HG03060 (cell line): ENCODE results near the gene PIP4K2A.
"Not testable (repeated sequence)": the region's sequence is repeated elsewhere in the genome, so short reads cannot be mapped to it uniquely, and the experiment has no call there.

Experiments used
- ATAC-seq: cut with Tn5 transposase; IDR thresholded peaks from one replicate; pipeline ENCODE4 v1.9.1; 2021; ENCODE audit warnings: low read depth, moderate number of reproducible peaks; ENCODE audit not compliant: unreplicated experiment

Gene PIP4K2A

DNA sequence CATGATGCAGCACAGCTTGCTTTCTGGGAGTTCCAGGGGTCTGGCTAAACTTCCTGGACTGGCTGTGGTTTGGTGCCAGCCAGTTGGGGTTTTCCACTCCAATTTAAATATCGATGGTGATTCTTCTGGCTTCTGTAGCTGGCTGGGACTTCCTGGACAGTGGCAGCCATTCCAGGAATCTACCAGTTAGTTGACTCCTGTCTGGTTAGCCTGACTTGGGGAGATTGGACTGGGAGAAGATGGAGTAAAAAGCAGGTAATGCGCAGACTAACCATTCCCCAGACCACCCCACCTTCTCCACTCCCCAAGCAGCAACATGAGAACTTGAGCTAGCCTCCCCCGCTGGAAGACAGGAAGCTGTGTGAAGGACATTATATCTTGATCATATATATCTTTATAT lies 6.3 kb upstream of the PIP4K2A start:
- no peak for ATAC-seq

DNA sequence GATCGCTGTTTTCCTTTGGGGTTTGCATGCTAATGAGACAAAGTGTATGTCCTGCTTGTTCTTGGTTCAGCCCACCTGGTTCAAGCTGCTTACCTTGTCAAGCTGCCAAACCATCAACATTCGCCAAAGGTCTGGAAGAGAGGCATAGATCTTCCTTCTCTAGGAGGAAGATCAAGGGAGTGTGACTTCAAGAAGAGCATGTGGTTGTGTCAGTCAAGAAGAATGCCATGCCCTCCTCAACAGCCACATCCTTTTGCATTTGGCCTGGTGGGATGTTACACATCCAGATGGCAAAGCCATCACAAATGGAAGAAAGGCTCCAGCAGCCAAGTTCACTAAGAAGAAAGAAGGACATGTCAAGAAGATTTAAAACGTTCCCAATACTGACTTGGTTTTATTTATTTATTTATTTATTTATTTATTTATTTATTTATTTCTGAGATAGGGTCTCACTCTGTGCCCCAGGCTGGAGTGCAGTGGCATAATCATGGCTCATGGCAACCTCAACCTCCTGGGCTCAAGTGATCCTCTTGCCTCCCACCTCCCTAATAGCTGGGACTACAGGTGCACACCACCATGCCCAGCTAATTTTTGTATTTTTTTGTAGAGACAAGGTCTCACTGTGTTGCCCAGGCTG lies 5.1 kb upstream of the PIP4K2A start:
- ATAC-seq = no peak

DNA sequence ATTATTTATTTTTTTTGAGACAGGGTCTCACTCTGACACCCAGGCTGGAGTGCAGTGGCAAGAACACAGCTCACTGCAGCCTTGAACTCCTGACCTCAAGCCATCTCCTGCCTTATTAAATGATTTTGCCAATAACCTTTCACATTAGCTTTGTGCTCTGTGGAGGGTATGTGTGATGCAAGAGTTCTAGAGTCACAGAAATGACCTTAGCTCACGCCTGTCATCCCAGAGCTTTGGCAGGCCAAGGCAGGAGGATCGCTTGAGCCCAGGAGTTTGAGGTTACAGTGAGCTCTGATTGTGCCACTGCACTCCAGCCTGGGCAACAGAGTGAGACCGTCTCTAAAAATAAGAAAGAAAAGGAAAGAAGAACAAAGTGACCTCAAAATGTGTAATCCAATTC lies 4.3 kb upstream of the PIP4K2A start:
- ATAC-seq = not testable (repeated sequence)

DNA sequence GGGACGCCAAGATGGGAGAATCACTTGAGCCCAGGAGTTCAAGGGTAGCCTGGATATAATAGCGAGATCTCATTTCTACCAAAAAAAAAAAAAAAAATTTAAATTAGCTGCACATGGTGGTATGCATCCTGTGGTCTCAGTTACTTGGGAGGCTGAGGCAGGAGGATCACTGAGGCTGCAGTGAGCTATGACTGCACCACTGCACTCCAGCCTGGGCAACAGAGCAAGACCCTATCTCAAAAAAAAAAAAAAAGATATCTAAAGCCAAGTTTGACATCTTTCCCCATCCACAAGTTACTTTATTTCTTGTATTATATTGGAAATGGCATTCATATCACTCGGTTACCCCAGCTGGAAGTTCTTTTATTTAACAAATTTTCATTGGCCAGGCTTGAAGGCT lies 3.4 kb upstream of the PIP4K2A start:
- ATAC-seq = no peak

DNA sequence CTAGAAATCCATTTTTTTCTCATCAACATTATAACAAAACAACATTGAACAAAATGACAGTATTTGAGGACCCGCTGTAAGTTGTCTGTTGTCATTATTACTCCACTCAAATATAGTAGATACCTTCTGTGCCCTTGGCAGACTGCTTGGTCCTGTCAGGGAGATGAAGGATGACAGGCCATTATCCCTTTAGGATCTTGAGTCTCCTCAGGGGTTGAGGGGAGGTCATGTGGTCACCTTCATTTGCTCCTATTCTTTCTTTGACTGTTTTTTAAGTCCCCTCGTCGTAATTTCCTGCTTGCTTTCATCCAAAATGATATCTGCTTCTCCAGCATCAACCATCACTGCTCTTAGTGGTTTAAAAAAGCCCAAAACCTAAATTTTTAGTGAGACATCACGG lies 2.6 kb upstream of the PIP4K2A start:
- ATAC-seq = no peak

DNA sequence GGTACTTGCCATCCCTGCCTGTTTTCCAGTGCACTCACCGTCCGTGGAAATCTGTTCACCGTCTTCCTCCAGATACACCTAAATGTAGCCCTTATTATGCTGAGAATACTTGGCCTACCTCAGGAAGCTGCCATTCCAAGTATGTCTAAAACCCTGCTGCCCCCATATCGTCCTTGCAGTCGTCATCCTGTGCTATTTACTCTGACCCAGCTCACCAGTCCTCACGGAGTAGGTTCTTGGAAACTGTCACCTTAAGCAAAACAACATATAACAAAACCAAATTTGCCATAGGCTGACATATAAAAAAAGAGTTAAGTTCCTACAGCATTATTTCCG lies 880 bp upstream of the PIP4K2A start:
- no peak for ATAC-seq

DNA sequence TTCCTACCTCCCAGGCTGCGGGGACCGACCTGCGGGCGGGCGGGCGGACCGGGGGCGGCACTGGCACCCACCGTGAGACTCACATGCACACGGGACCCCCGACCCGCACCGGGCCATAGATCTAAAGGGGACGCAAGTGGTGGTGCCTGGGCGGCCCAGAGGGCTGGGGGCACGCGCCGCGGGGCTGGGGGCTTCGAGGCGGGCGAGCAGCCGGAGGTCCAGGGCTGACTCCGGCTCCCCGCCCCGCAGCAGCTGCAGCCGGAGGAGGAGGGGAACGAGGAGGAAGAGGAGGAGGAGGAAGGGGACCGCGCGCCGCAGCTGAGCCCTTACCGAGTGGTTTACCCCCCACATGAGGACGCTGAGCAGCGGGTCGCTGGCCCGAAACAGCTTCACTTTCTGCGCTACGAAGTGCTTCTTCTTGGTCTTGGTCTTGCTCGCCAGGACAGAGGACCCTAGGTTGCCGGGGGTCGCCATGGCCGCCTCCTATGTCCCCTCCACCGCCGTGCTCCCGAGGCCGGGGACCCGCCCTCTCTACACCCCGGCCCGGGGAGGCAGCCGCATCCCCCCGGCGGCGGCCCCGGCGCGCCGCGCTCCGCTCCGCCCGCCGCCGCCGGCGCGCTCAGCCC lies 412 bp downstream of the PIP4K2A start:
- no peak for ATAC-seq

DNA sequence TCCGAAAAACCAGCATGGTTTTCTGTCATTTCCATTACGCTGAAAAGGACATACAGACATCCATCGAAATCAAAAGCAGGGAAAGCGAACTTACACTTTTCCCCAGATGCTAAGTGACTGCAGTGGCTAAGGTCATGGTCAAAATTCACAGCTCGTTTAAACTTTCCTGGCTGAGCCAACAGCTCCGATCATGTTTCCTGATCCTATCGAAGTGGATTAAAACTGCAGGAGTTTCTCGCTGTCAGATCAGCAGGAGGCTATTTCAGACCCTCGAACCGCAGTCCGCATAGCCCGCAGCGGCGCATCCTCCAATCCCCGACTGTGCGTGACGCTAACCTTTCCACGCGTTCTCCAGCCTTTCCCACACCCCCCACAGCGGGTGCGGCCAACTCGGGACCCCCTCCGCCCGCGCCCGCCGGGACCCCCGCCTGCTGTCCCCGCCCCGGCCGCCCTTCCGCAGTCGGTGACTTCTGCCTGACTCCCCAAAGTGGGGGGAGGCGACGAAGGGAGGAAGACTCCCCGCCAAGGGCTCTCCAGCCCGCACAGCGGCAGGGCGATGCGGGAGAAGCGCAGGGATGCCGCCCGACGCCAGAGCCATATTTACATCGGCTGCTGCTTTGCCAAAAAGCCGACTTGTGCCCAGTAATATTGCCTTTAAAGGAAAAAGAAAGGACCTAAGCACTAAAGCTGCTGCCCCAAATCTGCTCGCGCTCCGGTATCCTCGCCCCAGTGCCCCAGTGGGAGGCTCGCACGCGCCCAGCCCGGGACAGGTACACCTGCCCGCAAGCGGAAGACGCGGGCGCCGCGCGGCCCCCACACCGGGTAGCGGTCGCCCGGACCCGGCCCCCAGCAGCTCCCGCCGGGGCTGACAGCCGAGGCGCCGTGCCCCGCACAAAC lies 1.2 kb downstream of the PIP4K2A start:
- no peak for ATAC-seq

DNA sequence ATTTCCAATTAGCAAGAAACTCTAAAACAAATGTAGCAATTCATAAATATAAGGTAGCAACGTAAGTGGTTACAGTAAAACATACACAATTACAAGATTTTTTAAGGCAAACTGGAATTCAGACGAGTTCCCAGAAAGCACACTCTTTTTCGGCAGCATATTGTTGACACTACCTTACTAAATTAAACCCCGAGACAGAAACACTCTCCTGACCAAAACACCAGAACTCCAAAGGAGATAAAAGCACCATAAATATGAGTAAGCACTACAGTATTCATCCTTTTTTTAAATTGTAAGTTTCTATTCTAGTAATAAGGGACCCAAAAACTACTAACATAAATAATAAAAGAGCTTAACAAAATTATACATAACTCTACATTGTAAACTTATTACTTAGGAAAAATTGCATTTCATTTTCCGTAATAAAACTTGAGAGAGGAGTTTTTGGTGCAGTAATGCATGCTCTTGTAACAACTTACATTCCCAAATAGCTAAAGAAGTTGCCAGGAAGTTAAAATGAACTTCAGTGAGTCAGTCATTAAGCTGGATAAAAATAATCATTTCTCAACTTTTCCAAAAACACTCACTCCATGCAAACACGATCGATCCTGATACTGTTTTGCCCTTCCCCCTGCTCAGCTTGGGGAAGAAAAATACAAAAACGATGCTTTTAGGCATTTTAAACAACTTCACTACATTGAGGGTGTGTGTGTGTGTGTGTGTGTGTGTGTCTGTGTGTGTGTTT lies 2.0 kb downstream of the PIP4K2A start:
- ATAC-seq = no peak

DNA sequence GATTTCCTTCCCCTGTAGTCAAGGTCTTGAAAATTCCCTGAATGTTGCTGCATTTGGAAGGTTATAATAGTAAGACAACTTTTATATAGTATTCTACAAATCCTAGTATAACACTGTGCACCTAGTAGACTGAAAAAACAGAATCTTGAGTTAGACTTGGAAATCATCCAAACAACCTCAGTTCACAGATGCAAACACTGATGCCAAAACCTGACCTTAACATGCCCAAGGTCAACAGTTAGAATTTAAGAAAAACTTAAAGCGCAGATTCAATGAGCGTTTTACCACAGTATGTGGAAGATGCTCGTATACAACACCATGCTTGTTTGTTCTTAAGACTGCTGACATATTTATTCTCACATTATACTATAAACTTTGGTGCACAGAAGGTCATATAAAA lies 3.0 kb downstream of the PIP4K2A start:
- no peak for ATAC-seq

DNA sequence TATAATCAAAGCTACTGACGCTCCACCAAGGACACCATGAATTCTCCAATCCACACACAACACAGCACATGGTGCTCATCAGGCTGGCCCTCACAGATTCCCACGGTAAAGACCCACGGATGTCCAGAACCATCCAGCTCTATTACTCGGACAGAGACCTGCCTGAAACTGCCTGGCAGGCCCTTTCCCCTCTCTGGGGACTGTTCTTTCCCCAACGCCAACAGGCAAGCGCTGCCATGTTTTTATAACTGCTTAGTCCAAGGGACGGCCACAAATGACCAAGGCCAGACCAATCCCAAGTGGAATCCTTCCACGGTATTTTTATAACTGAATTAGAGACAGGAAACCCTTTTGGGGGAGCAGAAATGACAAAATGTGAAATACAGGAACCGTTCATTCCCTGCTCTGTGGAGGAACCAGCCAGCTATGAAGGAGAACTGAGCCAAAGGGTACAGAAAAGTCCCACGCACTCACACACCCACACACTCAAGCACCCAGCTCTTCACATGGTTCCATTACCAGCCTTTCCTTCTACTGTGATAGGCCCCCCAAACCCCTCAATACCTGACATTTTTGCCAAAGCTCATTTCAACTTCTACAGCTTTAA lies 4.1 kb downstream of the PIP4K2A start:
- no peak for ATAC-seq

DNA sequence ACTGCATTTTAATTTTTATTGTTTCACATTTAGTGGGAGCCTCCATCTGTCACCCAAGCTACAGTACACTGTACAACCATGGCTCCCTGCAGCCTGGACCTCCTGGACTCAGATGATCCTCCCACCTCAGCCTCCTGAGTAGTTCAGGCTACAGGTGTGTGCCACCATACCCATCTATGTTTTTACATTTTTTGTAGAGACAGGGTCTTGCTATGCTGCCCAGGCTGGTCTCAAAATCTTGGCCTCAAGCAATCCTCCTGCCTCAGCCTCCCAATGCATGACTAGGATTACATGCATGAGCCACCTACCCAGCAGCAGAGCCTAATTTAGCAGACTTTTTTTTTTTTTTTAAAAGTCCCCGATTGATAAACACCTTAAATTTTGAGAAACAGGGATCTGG lies 5.6 kb downstream of the PIP4K2A start:
- no peak for ATAC-seq

DNA sequence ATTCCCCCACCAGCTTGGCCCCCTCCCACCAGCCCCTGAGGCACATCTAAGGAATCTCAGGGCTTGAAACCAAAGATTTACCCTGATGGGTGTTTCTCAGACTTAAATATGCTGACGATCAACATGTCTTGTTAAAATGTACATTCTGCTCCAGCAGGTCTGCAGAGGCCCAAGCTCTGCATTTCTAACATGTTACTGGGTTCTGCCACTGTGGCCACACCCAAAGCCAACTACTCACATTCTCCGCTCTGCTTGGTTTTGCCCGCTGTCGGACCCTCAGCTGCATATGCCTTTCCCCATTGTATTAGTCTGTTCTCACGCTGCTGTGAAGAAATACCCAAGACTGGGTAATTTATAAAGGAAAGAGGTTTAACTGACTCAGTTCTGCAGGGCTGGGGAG lies 8.9 kb downstream of the PIP4K2A start:
- no peak for ATAC-seq

DNA sequence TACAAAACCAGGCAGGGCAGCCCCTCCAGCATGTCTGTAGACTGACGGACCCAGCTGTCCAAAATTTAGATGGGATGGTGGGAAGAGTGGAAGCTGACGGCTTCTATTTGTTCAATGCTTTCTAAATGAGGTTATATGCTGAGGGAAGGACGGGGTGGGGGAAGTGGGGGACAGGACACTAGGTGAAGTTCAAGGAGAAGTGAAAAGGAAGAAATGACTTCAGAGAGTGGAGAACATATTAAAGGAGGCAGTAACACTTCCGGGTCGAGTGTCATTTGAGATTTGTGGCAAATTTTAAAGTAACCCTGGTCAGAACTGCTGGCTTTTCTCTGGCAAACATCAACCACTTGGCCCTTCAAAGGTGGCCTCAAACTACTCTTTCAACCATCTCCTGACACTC lies 9.4 kb downstream of the PIP4K2A start:
- ATAC-seq = no peak

DNA sequence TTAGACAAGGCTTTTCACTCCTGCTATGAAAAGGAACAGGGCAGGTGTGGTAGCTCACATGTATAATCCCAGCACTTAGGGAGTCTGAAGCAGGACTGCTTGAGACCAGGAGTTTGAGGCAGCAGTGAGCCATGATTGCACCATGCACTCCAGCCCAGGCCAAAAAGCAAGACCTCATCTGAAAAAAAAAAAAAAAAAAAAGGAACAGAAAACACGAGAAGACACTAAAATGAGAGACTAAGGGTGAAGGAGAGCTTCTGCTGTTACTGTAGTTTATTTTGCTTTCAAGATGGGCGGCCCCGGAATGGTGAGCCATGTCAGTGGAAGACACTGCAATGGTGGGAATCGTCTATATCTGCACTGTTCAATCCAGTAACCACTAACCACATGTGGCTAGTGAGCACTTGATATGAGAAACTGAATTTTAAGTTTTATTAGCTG lies 9.9 kb downstream of the PIP4K2A start:
- ATAC-seq = peak; percentile 37

DNA sequence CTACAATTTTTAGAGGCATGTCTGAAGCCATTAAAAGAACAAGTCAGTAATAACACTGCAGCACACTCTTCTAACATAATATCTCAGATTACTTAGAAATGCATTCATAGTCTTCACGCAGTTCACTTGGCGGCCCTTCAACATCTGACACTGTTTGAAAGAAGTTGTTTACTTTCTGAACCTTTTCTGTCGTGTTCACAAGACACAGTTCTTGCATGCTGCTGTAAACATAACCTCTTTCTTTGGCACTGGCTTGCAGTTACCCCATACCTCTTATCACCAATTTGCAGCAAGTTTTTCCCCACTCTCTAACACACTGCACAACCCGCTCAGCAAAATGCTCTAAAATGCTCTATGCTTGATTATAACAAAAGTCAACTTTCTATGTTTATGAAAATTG lies 12.0 kb downstream of the PIP4K2A start:
- ATAC-seq = no peak

DNA sequence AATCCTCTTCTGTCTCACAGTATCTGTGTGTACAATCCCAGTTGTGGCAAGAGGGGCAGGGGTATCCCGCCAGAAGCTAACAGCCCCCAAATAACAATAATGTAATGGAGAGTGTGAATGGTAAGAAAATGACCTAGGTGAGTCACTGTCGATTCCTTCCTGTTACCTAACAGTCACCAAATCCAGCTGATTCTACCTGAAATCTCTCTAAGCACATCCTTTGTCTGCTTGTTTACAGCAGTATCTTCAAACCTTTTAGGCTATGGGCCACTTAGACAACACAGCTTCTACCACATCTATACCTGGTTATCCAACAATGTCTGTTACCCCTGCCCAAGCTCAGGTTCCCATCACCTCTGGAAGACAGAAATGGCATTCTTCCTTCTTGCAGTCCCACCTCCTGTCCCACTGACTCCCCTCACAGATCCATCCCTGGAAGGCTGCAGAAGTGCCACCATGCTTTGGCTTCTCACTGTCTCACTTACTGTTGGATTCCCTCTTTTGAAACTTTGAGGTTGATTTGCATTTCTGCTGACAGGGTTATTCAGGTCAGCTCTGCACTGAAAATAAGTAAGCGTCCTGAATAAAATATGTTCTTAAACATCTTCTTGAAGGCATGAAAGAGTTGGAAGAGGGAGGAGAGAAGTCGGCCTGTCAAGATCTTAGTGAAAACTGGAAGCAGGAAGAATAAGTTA lies 13.1 kb downstream of the PIP4K2A start:
- ATAC-seq = no peak

DNA sequence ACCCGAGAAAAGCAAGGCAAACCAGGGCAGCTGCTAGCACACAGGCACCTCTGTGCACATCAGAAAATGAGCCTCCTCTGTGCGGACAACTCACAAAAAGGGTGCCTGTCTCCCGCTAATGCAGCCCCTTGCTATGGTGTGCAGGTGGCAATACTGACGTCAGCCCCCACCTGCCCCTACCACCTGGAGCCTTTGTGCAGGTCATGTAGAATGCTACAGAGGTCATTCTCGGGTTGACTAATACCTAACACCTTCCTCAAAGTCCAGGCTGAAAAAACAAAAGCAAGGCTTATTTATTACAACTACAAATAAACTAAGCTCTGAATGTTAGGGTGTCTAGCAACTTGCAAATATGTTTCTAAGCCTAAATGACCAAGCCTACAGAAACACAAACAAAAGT lies 13.9 kb downstream of the PIP4K2A start:
- ATAC-seq = no peak

DNA sequence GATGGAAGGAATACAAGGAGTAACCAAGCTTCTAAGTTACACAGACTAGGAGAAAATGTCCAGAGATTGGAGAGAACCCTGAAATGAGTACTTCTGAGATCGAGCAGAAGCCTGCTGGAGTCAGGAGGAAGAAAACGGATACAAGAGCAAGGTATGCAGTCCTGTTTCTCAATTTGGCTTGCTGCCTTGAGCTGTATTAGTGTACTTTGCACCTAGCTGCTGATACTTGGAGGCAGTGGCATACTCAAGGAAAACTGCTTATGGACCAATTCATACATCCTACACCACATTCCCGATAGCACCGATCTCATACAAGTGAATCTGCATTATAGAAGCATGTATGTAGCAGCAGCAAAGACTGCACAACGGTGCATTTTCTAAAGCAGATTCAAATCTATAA lies 14.4 kb downstream of the PIP4K2A start:
- no peak for ATAC-seq

DNA sequence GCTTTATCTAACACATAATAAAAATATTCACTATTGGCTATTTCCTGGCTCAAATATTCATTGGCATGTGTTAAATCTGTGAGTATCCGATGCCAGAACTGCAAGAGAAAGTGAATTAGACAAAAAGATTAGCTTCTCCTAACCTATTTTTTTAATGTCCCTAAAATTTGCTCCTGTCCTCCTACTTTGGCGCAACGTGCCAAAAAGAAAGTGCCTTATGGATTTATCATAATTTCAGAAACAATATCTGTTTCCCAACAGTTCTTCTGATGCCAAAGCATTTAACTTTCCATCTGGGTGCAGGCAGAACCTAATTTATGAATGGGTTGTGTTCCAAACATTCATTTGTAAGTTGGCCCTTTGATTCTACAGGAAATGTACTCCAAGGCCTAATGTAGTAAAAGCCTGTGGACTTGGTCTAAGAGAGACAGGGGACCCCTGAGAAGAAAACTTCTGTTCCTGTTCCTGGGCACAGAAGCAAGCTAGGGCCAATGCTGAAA lies 15.4 kb downstream of the PIP4K2A start:
- ATAC-seq = no peak
